ENCODE measurements around the gene BTBD19.
A peak's percentile ranks its signal among the peaks of the same experiment; 100 is the strongest.

The BTBD19 gene

DNA sequence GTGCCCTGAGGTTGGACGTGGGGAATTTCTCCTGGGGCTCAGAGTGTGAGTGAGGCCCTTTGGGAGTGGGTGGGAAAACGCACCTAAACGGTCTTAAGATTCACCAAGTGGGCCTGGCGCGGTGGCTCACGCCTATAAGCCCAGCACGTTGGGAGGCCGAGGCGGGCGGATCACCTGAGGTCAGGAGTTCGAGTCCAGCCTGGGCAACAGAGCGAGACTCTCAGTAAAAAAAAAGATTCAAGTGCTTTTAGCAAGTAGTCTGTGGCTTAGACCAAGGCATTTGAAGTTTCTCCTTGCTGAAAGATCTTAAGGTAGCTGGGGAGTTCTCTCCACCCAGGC, 31.6 kb upstream of the BTBD19 start:
- DNase-seq (ENCODE audit: low read depth): no peak
- TF ChIP-seq, protein P1, sequence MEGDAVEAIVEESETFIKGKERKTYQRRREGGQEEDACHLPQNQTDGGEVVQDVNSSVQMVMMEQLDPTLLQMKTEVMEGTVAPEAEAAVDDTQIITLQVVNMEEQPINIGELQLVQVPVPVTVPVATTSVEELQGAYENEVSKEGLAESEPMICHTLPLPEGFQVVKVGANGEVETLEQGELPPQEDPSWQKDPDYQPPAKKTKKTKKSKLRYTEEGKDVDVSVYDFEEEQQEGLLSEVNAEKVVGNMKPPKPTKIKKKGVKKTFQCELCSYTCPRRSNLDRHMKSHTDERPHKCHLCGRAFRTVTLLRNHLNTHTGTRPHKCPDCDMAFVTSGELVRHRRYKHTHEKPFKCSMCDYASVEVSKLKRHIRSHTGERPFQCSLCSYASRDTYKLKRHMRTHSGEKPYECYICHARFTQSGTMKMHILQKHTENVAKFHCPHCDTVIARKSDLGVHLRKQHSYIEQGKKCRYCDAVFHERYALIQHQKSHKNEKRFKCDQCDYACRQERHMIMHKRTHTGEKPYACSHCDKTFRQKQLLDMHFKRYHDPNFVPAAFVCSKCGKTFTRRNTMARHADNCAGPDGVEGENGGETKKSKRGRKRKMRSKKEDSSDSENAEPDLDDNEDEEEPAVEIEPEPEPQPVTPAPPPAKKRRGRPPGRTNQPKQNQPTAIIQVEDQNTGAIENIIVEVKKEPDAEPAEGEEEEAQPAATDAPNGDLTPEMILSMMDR (conservative IDR thresholded peaks at IDR 0.05; ENCODE audit: low read depth, low read length): no peak
- H3K4me3 ChIP-seq (ENCODE audit: low read depth, low read length): peak overlapping the region; percentile 98

DNA sequence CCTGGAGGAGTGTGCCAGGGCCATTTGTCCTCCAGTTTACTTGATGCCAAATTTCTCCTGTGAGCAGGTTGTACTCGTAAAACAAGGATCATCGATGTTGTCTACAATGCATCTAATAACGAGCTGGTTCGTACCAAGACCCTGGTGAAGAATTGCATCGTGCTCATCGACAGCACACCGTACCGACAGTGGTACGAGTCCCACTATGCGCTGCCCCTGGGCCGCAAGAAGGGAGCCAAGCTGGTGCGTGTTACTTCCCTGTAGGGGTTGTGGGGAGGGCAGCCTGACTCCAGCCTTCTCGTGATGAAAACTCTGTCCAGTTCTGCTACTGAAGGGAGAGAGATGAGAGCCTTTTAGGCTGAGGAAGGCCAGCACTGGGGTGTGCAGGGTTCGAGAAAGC, 30.8 kb upstream of the BTBD19 start:
- no peak for DNase-seq (ENCODE audit: low read depth)
- TF ChIP-seq, protein P1 (conservative IDR thresholded peaks at IDR 0.05; ENCODE audit: low read depth, low read length): no peak
- peak overlapping the region; percentile 98 for H3K4me3 ChIP-seq (ENCODE audit: low read depth, low read length)

DNA sequence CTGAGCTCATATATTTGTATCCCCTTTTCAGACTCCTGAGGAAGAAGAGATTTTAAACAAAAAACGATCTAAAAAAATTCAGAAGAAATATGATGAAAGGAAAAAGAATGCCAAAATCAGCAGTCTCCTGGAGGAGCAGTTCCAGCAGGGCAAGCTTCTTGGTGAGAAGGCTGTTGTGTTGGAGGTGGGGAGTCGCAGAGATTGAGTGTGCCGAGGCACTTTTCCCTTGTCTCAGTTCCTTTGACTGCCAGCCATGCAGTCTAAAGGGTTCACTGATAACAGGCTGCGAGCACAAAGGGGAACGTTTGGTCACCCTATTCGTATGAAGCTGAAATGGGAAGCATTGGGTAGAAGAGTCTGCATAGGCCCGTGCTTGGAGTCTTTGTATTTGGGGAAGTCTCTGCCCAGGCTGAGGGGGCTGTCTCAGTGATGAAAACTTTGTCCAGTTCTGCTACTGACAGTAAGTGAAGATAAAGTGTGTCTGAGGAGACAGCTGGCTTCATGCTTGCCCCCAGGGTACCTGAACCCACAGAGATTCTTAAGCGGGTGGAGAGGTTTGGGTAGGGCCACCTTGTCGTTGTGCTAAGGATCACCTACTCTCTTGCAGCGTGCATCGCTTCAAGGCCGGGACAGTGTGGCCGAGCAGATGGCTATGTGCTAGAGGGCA, 30.2 kb upstream of the BTBD19 start:
- peak overlapping the region; percentile 98 for H3K4me3 ChIP-seq (ENCODE audit: low read depth, low read length)

DNA sequence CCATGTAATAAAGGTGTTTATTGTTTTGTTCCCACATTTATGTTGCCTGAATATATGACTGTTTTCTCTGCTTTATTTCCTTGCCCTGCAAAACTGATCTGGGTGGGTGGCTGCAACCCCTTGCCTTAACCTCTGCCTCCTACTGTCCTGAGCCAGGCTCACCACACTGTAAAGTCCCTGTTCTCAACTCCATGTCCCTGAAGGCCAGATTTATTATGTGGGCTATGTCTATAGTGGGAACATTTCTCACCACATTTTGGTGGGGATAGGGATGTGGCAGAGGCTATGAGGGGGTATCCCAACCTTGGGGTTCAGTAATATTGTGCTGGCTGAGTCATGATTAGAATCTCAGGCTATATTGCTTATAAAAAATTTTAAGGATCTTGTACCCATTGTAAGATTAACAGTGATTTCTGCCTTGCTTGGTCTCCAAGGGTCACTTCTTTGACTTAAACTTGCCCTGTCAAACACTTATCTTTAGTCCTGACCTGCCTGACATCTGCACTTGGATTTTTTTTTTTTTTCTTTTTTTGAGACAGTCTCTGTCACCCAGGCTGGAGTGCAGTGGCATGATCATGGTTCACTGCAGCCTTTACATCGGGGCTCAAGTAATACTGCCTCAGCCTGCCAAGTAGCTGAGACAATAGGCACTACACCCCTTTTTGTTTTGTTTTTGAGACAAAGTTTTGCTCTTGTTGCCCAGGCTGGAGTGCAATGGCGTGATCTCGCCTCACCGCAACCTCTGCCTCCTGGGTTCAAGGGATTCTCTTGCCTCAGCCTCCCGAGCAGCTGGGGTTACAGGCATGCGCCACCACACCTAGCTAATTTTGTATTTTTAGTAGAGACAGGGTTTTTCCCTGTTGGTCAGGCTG, 29.4 kb upstream of the BTBD19 start:
- no peak for DNase-seq (ENCODE audit: low read depth)
- TF ChIP-seq, protein P1 (conservative IDR thresholded peaks at IDR 0.05; ENCODE audit: low read depth, low read length): no peak
- no peak overlapping the region for H3K4me3 ChIP-seq (ENCODE audit: low read depth, low read length)

More for the DNA sequence above, 30.2 kb upstream of the BTBD19 start:
- TF ChIP-seq, protein P1 (conservative IDR thresholded peaks at IDR 0.05; ENCODE audit: low read depth, low read length): no peak
- DNase-seq (ENCODE audit: low read depth): no peak

DNA sequence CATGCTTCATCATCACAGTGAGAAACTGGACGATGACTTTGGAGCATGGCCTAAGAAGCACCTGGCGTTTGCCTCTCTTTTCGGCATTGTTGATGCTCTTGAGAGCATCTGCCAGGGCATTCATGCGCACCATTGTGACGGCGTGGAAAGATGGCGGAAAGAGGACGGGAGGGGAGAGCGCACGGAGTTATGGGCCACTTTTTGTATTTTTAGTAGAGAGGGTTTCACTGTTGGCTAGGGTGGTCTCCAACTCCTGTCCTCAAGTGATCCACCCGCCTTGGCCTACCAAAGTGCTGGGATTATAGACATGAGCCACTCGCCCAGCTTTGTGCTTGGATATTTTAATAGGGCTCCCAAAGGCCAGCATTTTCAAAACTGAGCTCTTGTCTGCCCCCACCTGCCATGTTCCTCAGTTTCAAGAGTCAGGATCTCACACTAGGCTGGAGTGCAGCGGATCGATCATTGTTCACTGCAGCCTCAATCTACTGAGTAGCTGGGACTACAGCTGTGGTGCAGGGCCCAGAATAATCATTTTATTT, 27.7 kb upstream of the BTBD19 start:
- DNase-seq (ENCODE audit: low read depth): no peak
- TF ChIP-seq, protein P1 (conservative IDR thresholded peaks at IDR 0.05; ENCODE audit: low read depth, low read length): no peak
- no peak overlapping the region for H3K4me3 ChIP-seq (ENCODE audit: low read depth, low read length)

DNA sequence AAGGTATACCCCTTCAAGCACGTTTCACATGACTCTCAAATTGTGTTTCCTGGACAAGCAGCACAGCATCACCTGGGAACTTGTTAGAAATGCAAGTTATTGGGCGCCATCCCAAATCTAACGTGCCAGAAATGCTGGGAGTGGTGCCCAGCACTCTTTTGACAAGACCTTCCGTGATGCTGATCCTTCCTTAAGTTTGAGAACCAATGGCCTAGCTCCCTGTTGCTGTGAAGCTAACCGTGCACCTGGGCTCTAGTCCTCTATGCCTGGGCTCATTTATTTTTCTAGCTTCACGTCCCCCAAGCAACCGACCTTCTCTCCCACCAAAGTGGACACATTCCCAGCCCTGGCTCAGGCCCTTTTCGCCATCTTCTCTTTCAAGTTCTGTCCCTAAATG, 24.6 kb upstream of the BTBD19 start:
- DNase-seq (ENCODE audit: low read depth): no peak
- peak overlapping the region; percentile 51 for H3K4me3 ChIP-seq (ENCODE audit: low read depth, low read length)
- TF ChIP-seq, protein P1 (conservative IDR thresholded peaks at IDR 0.05; ENCODE audit: low read depth, low read length): no peak

Data from choroid plexus epithelial cell (primary cell).